Measurements from ENCODE around the gene PLN.

Gene PLN

GRCh38 chr6:118580585-118581419 is 32.7 kb downstream of the PLN start:
- DNase-seq: peak; percentile 11

- DNase-seq: no peak
Observed at GRCh38 chr6:118581489-118581959, 33.4 kb downstream of the PLN start.

GRCh38 chr6:118584911-118585310 is 36.8 kb downstream of the PLN start:
- DNase-seq: no peak

GRCh38 chr6:118586746-118587485 is 38.8 kb downstream of the PLN start:
- DNase-seq: no peak

- no peak for DNase-seq
Observed at GRCh38 chr6:118588626-118589025, 40.5 kb downstream of the PLN start.

GRCh38 chr6:118589186-118589585 is 41.1 kb downstream of the PLN start:
- no peak for DNase-seq

- DNase-seq: no peak
Observed at GRCh38 chr6:118589649-118590365, 41.7 kb downstream of the PLN start.

- no peak for DNase-seq
Observed at GRCh38 chr6:118591897-118592296, 43.8 kb downstream of the PLN start.

GRCh38 chr6:118594877-118595276 is 46.8 kb downstream of the PLN start:
- no peak for DNase-seq

GRCh38 chr6:118596774-118597320 is 48.8 kb downstream of the PLN start:
- no peak for DNase-seq

- no peak for DNase-seq
Observed at GRCh38 chr6:118597636-118598035, 49.5 kb downstream of the PLN start.

GRCh38 chr6:118598324-118598723 is 50.2 kb downstream of the PLN start:
- DNase-seq: no peak

GRCh38 chr6:118602300-118602699 is 54.2 kb downstream of the PLN start:
- DNase-seq: no peak

GRCh38 chr6:118603372-118603771 is 55.3 kb downstream of the PLN start:
- DNase-seq: no peak

GRCh38 chr6:118606268-118606667 is 58.2 kb downstream of the PLN start:
- no peak for DNase-seq

- no peak for DNase-seq
Observed at GRCh38 chr6:118606858-118607257, 58.8 kb downstream of the PLN start.

Measured in activated gamma-delta T cell treated with Interleukin-2 at 50 U/mL for 16 hours (primary cell).